GM12878 (cell line): ENCODE measurements around the gene CARMIL3. TPM values are rescaled to one million over a fixed set of nuclear protein-coding genes. Genes with fewer than 3 reads are reported as not detected.
A peak's percentile ranks its signal among the peaks of the same experiment; 100 is the strongest.

ENCODE experiments used
- E2F4 ChIP-seq: IDR thresholded peaks from 2 replicates; pipeline ENCODE4 v1.6.1; 2012; ENCODE audit warnings: low read depth, low read length, improper control_type of control experiment
- E2F8 ChIP-seq: fragments of 450-650 bp; IDR thresholded peaks from 2 replicates; pipeline ENCODE4 v1.6.1; 2018; ENCODE audit warnings: mild to moderate bottlenecking, low read depth, moderate library complexity; ENCODE audit not compliant: partially characterized antibody
- EED ChIP-seq: sonication (generic); IDR thresholded peaks from 2 replicates; pipeline ENCODE4 v1.6.1; 2016; ENCODE audit warnings: antibody characterized with exemption, low read depth
- FOXK2 ChIP-seq: fragments of 450-650 bp; IDR thresholded peaks from 2 replicates; pipeline ENCODE4 v1.6.1; 2017; ENCODE audit warnings: mild to moderate bottlenecking, moderate library complexity
- IKZF1 ChIP-seq: fragments of 450-650 bp; conservative IDR thresholded peaks from 2 replicates; pipeline ENCODE4 v1.6.1; 2017; ENCODE audit warnings: antibody characterized with exemption, mild to moderate bottlenecking
- JUNB ChIP-seq: IDR thresholded peaks from 2 replicates; pipeline ENCODE4 v1.6.1; 2016; ENCODE audit warnings: antibody characterized with exemption, mild to moderate bottlenecking
- NBN ChIP-seq: fragments of 450-650 bp; IDR thresholded peaks from 2 replicates; pipeline ENCODE4 v1.6.1; 2016
- NR2C1 ChIP-seq: fragments of 450-650 bp; IDR thresholded peaks from 2 replicates; pipeline ENCODE4 v1.6.1; 2017; ENCODE audit warnings: antibody characterized with exemption, mild to moderate bottlenecking, moderate library complexity
- NR2F1 ChIP-seq: fragments of 450-650 bp; conservative IDR thresholded peaks from 2 replicates; pipeline ENCODE4 v1.6.1; 2017; ENCODE audit warnings: mild to moderate bottlenecking
- PAX5 ChIP-seq: IDR thresholded peaks from 2 replicates; pipeline ENCODE4 v1.6.1; 2011; ENCODE audit warnings: low read depth, low read length, borderline replicate concordance
- PAX8 ChIP-seq: fragments of 450-650 bp; IDR thresholded peaks from 2 replicates; pipeline ENCODE4 v1.6.1; 2017; ENCODE audit warnings: mild to moderate bottlenecking, moderate library complexity
- POLR2AphosphoS5 ChIP-seq: IDR thresholded peaks from 2 replicates; pipeline ENCODE4 v1.6.1; 2011; ENCODE audit warnings: mild to moderate bottlenecking, low read length, inconsistent platforms
- RELB ChIP-seq: fragments of 450-650 bp; IDR thresholded peaks from 2 replicates; pipeline ENCODE4 v1.6.1; 2017; ENCODE audit warnings: low read depth, mild to moderate bottlenecking, moderate library complexity
- RUNX3 ChIP-seq: IDR thresholded peaks from 2 replicates; pipeline ENCODE4 v1.6.1; 2012; ENCODE audit warnings: low read length, inconsistent platforms
- SIN3A ChIP-seq: IDR thresholded peaks from 2 replicates; pipeline ENCODE4 v1.6.1; 2012; ENCODE audit warnings: low read depth, low read length, improper control_type of control experiment
- SMAD1 ChIP-seq: fragments of 450-650 bp; IDR thresholded peaks from 2 replicates; pipeline ENCODE4 v1.6.1; 2018; ENCODE audit warnings: mild to moderate bottlenecking, low read depth; ENCODE audit not compliant: partially characterized antibody
- TCF3 ChIP-seq: IDR thresholded peaks from 2 replicates; pipeline ENCODE4 v1.6.1; 2012; ENCODE audit warnings: low read depth, mild to moderate bottlenecking, low read length, borderline replicate concordance; ENCODE audit not compliant: insufficient read depth
- ZNF592 ChIP-seq: fragments of 450-650 bp; IDR thresholded peaks from 2 replicates; pipeline ENCODE4 v1.6.1; 2017; ENCODE audit warnings: mild to moderate bottlenecking, moderate library complexity
- polyA plus RNA-seq, 11 experiments: library from polyadenylated mRNA; depleted of rRNA in 4 of 11; unstranded in 6 of 11; stranded (reverse) in 5 of 11; fragments of >200 nt; fragmentation: Nextera tagmentation in 4 of 11; fragmentation: Illumina TruSeq in 1 of 11; extraction: Ambion mirVana in 4 of 11; extraction: Trizol in 1 of 11; gene quantifications; 1 replicate in 1 of 11; 2 replicates in 10 of 11; pipeline versions ENCODE4 v1.2.1 to v1.2.3, GENCODE V29; 2011 to 2016; ENCODE audit warnings: inconsistent platforms in 2 of 11, missing spikeins in 2 of 11, low read depth in 1 of 11
- total RNA-seq, 4 experiments: library from RNA; depleted of rRNA in 3 of 4; stranded (reverse); fragments of >200 nt in 3 of 4; fragmentation: Illumina TruSeq in 1 of 4; extraction: Trizol in 1 of 4; gene quantifications; 2 replicates each; pipeline versions ENCODE4 v1.2.1 to v1.2.3, GENCODE V29; 2013 to 2021

CARMIL3 gene
- total and polyA plus RNA-seq, 10 of the 15 experiments (the other 5 are each of a cell fraction or from before 2014, with no cell fraction given): 0.09 to 0.32 (median 0.25) TPM; not detected in 3

GRCh38 chr14:24013654-24014514 lies 37.9 kb upstream of the CARMIL3 start (continued):
- TF ChIP-seq POLR2AphosphoS5: no peak
- 0 out of 2 replicates have a peak, but pooled peaks have one; percentile 12 for TF ChIP-seq RELB
- TF ChIP-seq RUNX3: peak; percentile 14; the same call in 1 of the 2 replicates
- 0 out of 2 replicates have a peak, but pooled peaks have one; percentile 13 for TF ChIP-seq NR2F1
- TF ChIP-seq SMAD1: no peak
- no peak for TF ChIP-seq E2F4
- no peak for TF ChIP-seq E2F8
- no peak for TF ChIP-seq PAX5
- 0 out of 2 replicates have a peak, but pooled peaks have one; percentile 32 for TF ChIP-seq NBN
- no peak for TF ChIP-seq IKZF1
- TF ChIP-seq ZNF592: no peak
- TF ChIP-seq SIN3A: no peak
- TF ChIP-seq NR2C1: no peak
- TF ChIP-seq FOXK2: peak; percentile 45
- 0 out of 2 replicates have a peak, but pooled peaks have one; percentile 25 for TF ChIP-seq TCF3
- no peak for TF ChIP-seq JUNB
- TF ChIP-seq EED: 0 out of 2 replicates have a peak, but pooled peaks have one; percentile 14
- TF ChIP-seq PAX8: no peak
